ENCODE measurements around the gene CERK.

- TF ChIP-seq POLR2AphosphoS5 (IDR thresholded peaks at IDR 0.05), result no peak
- TF ChIP-seq CTCF (IDR thresholded peaks at IDR 0.05), result no peak
Observed at GRCh38 chr22:46679706-46680269, 58.3 kb downstream of the CERK start.

All from esophagus muscularis mucosa (tissue), 3 donors.